H9 (cell line): ENCODE results near the gene GPLD1. TPM values are rescaled to one million over a fixed set of nuclear protein-coding genes. Genes with fewer than 3 reads are reported as not detected.

ENCODE experiments used
- DNase-seq: peaks from one replicate; pipeline ENCODE4 v3.0.0-alpha.2; 2017
- H2AFZ ChIP-seq: one replicate; pipeline ENCODE4 v1.6.1; 2013; ENCODE audit warnings: mild to moderate bottlenecking, low read length, control low read depth, moderate library complexity
- H2AK5ac ChIP-seq: 2 replicates; pipeline ENCODE4 v1.6.1; 2013; ENCODE audit warnings: low read length, control low read depth, mixed read lengths; ENCODE audit not compliant: insufficient read length
- H2BK120ac ChIP-seq: one replicate; pipeline ENCODE4 v1.6.1; 2013; ENCODE audit warnings: low read depth, mild to moderate bottlenecking, low read length, control low read depth, inconsistent platforms; ENCODE audit not compliant: poor library complexity, severe bottlenecking
- H2BK12ac ChIP-seq: 2 replicates; pipeline ENCODE4 v1.6.1; 2013; ENCODE audit warnings: low read length, control low read depth, mixed read lengths, low read depth; ENCODE audit not compliant: insufficient read length
- H2BK15ac ChIP-seq: 2 replicates; pipeline ENCODE4 v1.6.1; 2013; ENCODE audit warnings: low read depth, low read length, control low read depth
- H2BK20ac ChIP-seq: one replicate; pipeline ENCODE4 v1.6.1; 2013; ENCODE audit warnings: low read depth, mild to moderate bottlenecking, low read length, control low read depth, inconsistent platforms; ENCODE audit not compliant: poor library complexity, severe bottlenecking
- H2BK5ac ChIP-seq: 2 replicates; pipeline ENCODE4 v1.6.1; 2013; ENCODE audit warnings: low read length, control low read depth, mixed read lengths; ENCODE audit not compliant: insufficient read length
- H3K14ac ChIP-seq: 2 replicates; pipeline ENCODE4 v1.6.1; 2013; ENCODE audit warnings: low read length, control low read depth; ENCODE audit not compliant: insufficient read depth
- H3K18ac ChIP-seq: 2 replicates; pipeline ENCODE4 v1.6.1; 2013; ENCODE audit warnings: low read depth, mild to moderate bottlenecking, mixed read lengths, low read length, control low read depth; ENCODE audit not compliant: insufficient read length
- H3K23ac ChIP-seq: 2 replicates; pipeline ENCODE4 v1.6.1; 2013; ENCODE audit warnings: low read length, control low read depth, mixed read lengths, low read depth; ENCODE audit not compliant: insufficient read length
- H3K23me2 ChIP-seq: 2 replicates; pipeline ENCODE4 v1.6.1; 2013; ENCODE audit warnings: low read depth, mild to moderate bottlenecking, mixed read lengths, low read length, control low read depth; ENCODE audit not compliant: insufficient read length, poor library complexity, severe bottlenecking
- H3K27ac ChIP-seq: 2 replicates; pipeline ENCODE4 v1.5.1; 2013; ENCODE audit warnings: low read length, control low read depth, mixed read lengths, low read depth; ENCODE audit not compliant: insufficient read length
- H3K27me3 ChIP-seq: 2 replicates; pipeline ENCODE4 v1.6.1; 2013; ENCODE audit warnings: low read length, control low read depth, inconsistent platforms; ENCODE audit not compliant: insufficient read depth
- H3K4ac ChIP-seq: 2 replicates; pipeline ENCODE4 v1.6.1; 2013; ENCODE audit warnings: low read depth, mild to moderate bottlenecking, control low read depth, inconsistent platforms, low read length, moderate library complexity
- H3K4me1 ChIP-seq: 2 replicates; pipeline ENCODE4 v1.6.1; 2013; ENCODE audit warnings: low read length, control low read depth, inconsistent platforms; ENCODE audit not compliant: insufficient read depth
- H3K4me2 ChIP-seq: 2 replicates; pipeline ENCODE4 v1.6.1; 2013; ENCODE audit warnings: low read length, control low read depth, mixed read lengths; ENCODE audit not compliant: insufficient read length, insufficient read depth
- H3K56ac ChIP-seq: 2 replicates; pipeline ENCODE4 v1.6.1; 2013; ENCODE audit warnings: low read depth, mild to moderate bottlenecking, mixed read lengths, low read length, control low read depth; ENCODE audit not compliant: insufficient read length
- H3K79me1 ChIP-seq: 2 replicates; pipeline ENCODE4 v1.6.1; 2013; ENCODE audit warnings: low read depth, mild to moderate bottlenecking, moderate library complexity, low read length, control low read depth, inconsistent platforms; ENCODE audit not compliant: insufficient read depth, poor library complexity, severe bottlenecking
- H3K79me2 ChIP-seq: 2 replicates; pipeline ENCODE4 v1.6.1; 2013; ENCODE audit warnings: low read length, control low read depth, inconsistent platforms; ENCODE audit not compliant: insufficient read depth
- H3K9ac ChIP-seq: 2 replicates; pipeline ENCODE4 v1.6.1; 2013; ENCODE audit warnings: low read length, control low read depth, mixed read lengths; ENCODE audit not compliant: insufficient read length; ENCODE audit errors: extremely low read depth
- H3K9me3 ChIP-seq: one replicate; pipeline ENCODE4 v1.6.1; 2013; ENCODE audit warnings: low read depth, low read length, inconsistent platforms; ENCODE audit not compliant: control insufficient read depth
- H3T11ph ChIP-seq: one replicate; pipeline ENCODE4 v1.6.1; 2013; ENCODE audit warnings: mild to moderate bottlenecking, low read length, control low read depth, inconsistent platforms
- H4K20me1 ChIP-seq: one replicate; pipeline ENCODE4 v1.6.1; 2013; ENCODE audit not compliant: control insufficient read depth, insufficient read length, insufficient read depth
- H4K5ac ChIP-seq: 2 replicates; pipeline ENCODE4 v1.6.1; 2013; ENCODE audit warnings: low read depth, mild to moderate bottlenecking, mixed read lengths, low read length, control low read depth; ENCODE audit not compliant: insufficient read length
- H4K8ac ChIP-seq: replicated peaks from 2 replicates; pipeline ENCODE4 v1.6.1; 2013; ENCODE audit warnings: low read length, control low read depth, mixed read lengths, low read depth; ENCODE audit not compliant: insufficient read length
- H4K91ac ChIP-seq: 2 replicates; pipeline ENCODE4 v1.6.1; 2013; ENCODE audit warnings: low read depth, mild to moderate bottlenecking, moderate library complexity, mixed read lengths, low read length, control low read depth; ENCODE audit not compliant: insufficient read length
- H3K27ac Mint-ChIP-seq, 3 experiments: 2 replicates in 2 of 3; 3 replicates in 1 of 3; pipeline ENCODE4 v1.8.0; 2020 to 2021; ENCODE audit warnings: mixed read lengths in 3 of 3, mild to moderate bottlenecking in 1 of 3, moderate library complexity in 1 of 3
- H3K27me3 Mint-ChIP-seq: 2 replicates; pipeline ENCODE4 v1.8.0; 2021; ENCODE audit warnings: low read depth, mild to moderate bottlenecking, moderate library complexity, mixed read lengths
- H3K36me3 Mint-ChIP-seq, 3 experiments: 2 replicates in 2 of 3; 3 replicates in 1 of 3; pipeline ENCODE4 v1.8.0; 2020 to 2021; ENCODE audit warnings: low read depth in 3 of 3, mixed read lengths in 3 of 3; ENCODE audit not compliant: insufficient read depth in 1 of 3
- H3K4me1 Mint-ChIP-seq, 2 experiments: 2 replicates each; pipeline ENCODE4 v1.8.0; 2020; ENCODE audit warnings: mixed read lengths in 2 of 2
- H3K4me3 Mint-ChIP-seq, 2 experiments: 2 replicates in 1 of 2; 3 replicates in 1 of 2; pipeline ENCODE4 v1.8.0; 2020 to 2021; ENCODE audit warnings: mild to moderate bottlenecking in 2 of 2, mixed read lengths in 2 of 2, moderate library complexity in 1 of 2
- H3K9me3 Mint-ChIP-seq, 2 experiments: 2 replicates in 1 of 2; 3 replicates in 1 of 2; pipeline ENCODE4 v1.8.0; 2020; ENCODE audit warnings: mild to moderate bottlenecking in 2 of 2, mixed read lengths in 2 of 2, moderate library complexity in 1 of 2
- WGBS: extraction: QIAGEN DNeasy Blood & Tissue Kit; methylation state at CpG from one replicate; pipeline ENCODE4 v1.1.7; 2013; ENCODE audit warnings: missing lambda C conversion rate, low lambda C conversion rate, mixed read lengths; ENCODE audit not compliant: insufficient read length; ENCODE audit errors: extremely low coverage; 5-methylcytosine and 5-hydroxymethylcytosine counted together
- total RNA-seq: library from RNA; stranded (reverse); gene quantifications from 2 replicates; pipeline ENCODE4 v1.2.1, GENCODE V29; 2021
- TF ChIP-seq, protein P1 (sequence below): fragments of 200-600 bp; sonication (generic); conservative IDR thresholded peaks from 3 replicates; pipeline ENCODE4 v1.8.0; 2021; ENCODE audit warnings: antibody characterized with exemption, mild to moderate bottlenecking

GPLD1 gene
- total RNA-seq, 1 experiment from 2014 or later: 8.0 TPM

GRCh38 chr6:24458134-24458533 lies 31.2 kb downstream of the GPLD1 start:
- Histone ChIP-seq H3K23me2 (no peaks in the 10 kb centered on the region), H3K4me1 (no peaks in the 10 kb centered on the region), H4K5ac (no peak overlapping the region), H3K23ac (no peak overlapping the region), H3K9ac (no peak overlapping the region), H3K79me1 (no peaks in the 10 kb centered on the region), H3K9me3 (no peaks in the 10 kb centered on the region), H3K79me2 (no peaks in the 10 kb centered on the region), H2AK5ac (no peak overlapping the region), H2BK5ac (no peak overlapping the region), H3K4ac (no peak overlapping the region), H3K14ac (no peak overlapping the region), H3K27me3 (no peaks in the 10 kb centered on the region), H4K8ac (no peak overlapping the region), H3K56ac (no peak overlapping the region), H2BK20ac (no peak overlapping the region), H4K91ac (no peak overlapping the region), H3K18ac (no peak overlapping the region), H4K20me1 (no peaks in the 10 kb centered on the region), H3K27ac (no peak overlapping the region), H2BK120ac (no peak overlapping the region), H2AFZ (no peak overlapping the region), H2BK15ac (no peak overlapping the region), H3T11ph (no peak overlapping the region), H3K4me2 (no peak overlapping the region), H2BK12ac (no peak overlapping the region)
- peaks cover 3 to 9% of the 10 kb centered on the region in 2 experiments; a peak in 2 of 4 replicates for H3K4me1 Mint-ChIP-seq
- H3K27me3 Mint-ChIP-seq: no peaks in the 10 kb centered on the region
- H3K4me3 Mint-ChIP-seq: no peak overlapping the region
- no peak overlapping the region; a peak in 1 of 7 replicates for H3K27ac Mint-ChIP-seq
- peaks cover 0 to 5% (median 0%) of the 10 kb centered on the region in 3 experiments; a peak in 2 of 7 replicates for H3K36me3 Mint-ChIP-seq
- no peak for DNase-seq
- no peaks in the 10 kb centered on the region for H3K9me3 Mint-ChIP-seq
- WGBS: no CpG with 5 or more reads among the region's 4 CpGs
- TF ChIP-seq, protein P1, sequence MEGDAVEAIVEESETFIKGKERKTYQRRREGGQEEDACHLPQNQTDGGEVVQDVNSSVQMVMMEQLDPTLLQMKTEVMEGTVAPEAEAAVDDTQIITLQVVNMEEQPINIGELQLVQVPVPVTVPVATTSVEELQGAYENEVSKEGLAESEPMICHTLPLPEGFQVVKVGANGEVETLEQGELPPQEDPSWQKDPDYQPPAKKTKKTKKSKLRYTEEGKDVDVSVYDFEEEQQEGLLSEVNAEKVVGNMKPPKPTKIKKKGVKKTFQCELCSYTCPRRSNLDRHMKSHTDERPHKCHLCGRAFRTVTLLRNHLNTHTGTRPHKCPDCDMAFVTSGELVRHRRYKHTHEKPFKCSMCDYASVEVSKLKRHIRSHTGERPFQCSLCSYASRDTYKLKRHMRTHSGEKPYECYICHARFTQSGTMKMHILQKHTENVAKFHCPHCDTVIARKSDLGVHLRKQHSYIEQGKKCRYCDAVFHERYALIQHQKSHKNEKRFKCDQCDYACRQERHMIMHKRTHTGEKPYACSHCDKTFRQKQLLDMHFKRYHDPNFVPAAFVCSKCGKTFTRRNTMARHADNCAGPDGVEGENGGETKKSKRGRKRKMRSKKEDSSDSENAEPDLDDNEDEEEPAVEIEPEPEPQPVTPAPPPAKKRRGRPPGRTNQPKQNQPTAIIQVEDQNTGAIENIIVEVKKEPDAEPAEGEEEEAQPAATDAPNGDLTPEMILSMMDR: no peak
